GM12891 (cell line): Measurements from ENCODE around the gene SORCS2.

ENCODE experiments used
- PAX5 ChIP-seq: IDR thresholded peaks from 2 replicates; pipeline ENCODE4 v1.6.1; 2011; ENCODE audit warnings: low read length, moderate library complexity, mild to moderate bottlenecking; ENCODE audit not compliant: insufficient read depth, severe bottlenecking
- POLR2A ChIP-seq: IDR thresholded peaks from 2 replicates; pipeline ENCODE4 v1.6.1; 2011; ENCODE audit warnings: low read depth, low read length, control low read depth
- POLR2AphosphoS5 ChIP-seq: IDR thresholded peaks from 2 replicates; pipeline ENCODE4 v1.6.1; 2011; ENCODE audit warnings: low read depth, low read length, control low read depth
- POU2F2 ChIP-seq: IDR thresholded peaks from 2 replicates; pipeline ENCODE4 v1.6.1; 2011; ENCODE audit warnings: low read depth, mild to moderate bottlenecking, control low read depth, low read length, moderate library complexity
- TAF1 ChIP-seq: IDR thresholded peaks from 2 replicates; pipeline ENCODE4 v1.6.1; 2011; ENCODE audit warnings: low read depth, low read length, control low read depth

DNA sequence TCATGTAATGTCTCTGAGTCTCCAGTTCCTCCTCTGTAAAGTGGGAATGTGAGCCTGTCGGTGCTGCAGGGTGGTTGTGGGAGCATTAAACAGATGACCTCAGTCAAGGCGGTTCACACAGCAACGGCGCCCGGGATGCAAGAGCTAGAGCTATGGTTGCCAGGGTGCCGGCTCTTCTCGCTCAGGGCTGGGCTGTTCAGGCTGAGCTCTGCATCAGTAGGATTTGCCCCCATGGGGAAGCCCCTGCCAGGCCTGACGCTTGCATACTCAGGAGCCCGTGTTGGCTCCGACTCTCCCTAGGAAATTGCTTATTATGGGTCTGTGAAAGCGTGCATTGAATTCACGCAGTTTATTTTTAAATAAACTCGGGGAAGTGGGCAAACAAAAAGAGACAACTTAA lies 175.1 kb downstream of the SORCS2 start:
- no peak for TF ChIP-seq POLR2A
- no peak for TF ChIP-seq POLR2AphosphoS5
- TF ChIP-seq TAF1 = no peak
- TF ChIP-seq PAX5 = no peak
- TF ChIP-seq POU2F2 = no peak
